ENCODE measurements around the gene ZNF654. TPM values are rescaled to one million over a fixed set of nuclear protein-coding genes. Genes with fewer than 3 reads are reported as not detected.

Gene ZNF654
- polyA plus RNA-seq, 1 of the 3 experiments (the other 2 are of a cell fraction): 1.6 TPM

GRCh38 chr3:88133711-88134263 is 74.7 kb downstream of the ZNF654 start:
- CTCF ChIA-PET: interaction anchor here (1.5 kb wide), 1 partner anchor 20 kb away, joined by 7 read pairs; no protein-coding TSS in a partner anchor
- H4K20me1 ChIP-seq (ENCODE audit: insufficient read depth): no peaks in the 10 kb centered on the region
- no peak overlapping the region for H3K4me2 ChIP-seq
- POLR2A ChIA-PET: interaction anchor here (1.4 kb wide), 1 partner anchor 15 kb away, joined by 3 read pairs; the partner anchor contains the start of gene C3orf38
- H3K4me3 ChIP-seq (ENCODE audit: low read depth in 2 of 2, low read length in 1 of 2): no peak overlapping the region
- H3K9me3 ChIP-seq: no peaks in the 10 kb centered on the region
- DNase-seq: no peak
- peaks cover 5% of the 10 kb centered on the region for H3F3A ChIP-seq (replicated peaks; ENCODE audit: insufficient read depth)
- H3K4me1 ChIP-seq (ENCODE audit: control insufficient read depth in 1 of 2, insufficient read depth in 2 of 2, low read depth in 1 of 2, low read length in 1 of 2): peaks cover 10 to 13% of the 10 kb centered on the region in 2 experiments; a peak in 3 of 4 replicates
- peaks cover 41 to 42% of the 10 kb centered on the region in 2 experiments for H3K36me3 ChIP-seq (replicated peaks in 1 of 2; ENCODE audit: control insufficient read depth in 1 of 2, insufficient read depth in 2 of 2, low read length in 1 of 2)
- H3K79me2 ChIP-seq (ENCODE audit: insufficient read depth): peaks cover 6% of the 10 kb centered on the region; the same call in 1 of the 2 replicates
- H2AFZ ChIP-seq (ENCODE audit: low read depth): no peak overlapping the region
- 0% methylated on average over 1 of the region's 1 CpG for WGBS (ENCODE audit: low lambda C conversion rate)
- TF ChIP-seq NFIC (IDR thresholded peaks at IDR 0.05; ENCODE audit: borderline replicate concordance): no peak
- TF ChIP-seq GATA2 (CRISPR knock-in tag; IDR thresholded peaks at IDR 0.05): peak; percentile 62
- TF ChIP-seq TEAD4 (IDR thresholded peaks at IDR 0.05; ENCODE audit: borderline replicate concordance, insufficient read depth): no peak
- TF ChIP-seq ELF1 (IDR thresholded peaks at IDR 0.05): no peak
- no peak for TF ChIP-seq SIN3A (IDR thresholded peaks at IDR 0.05; ENCODE audit: borderline replicate concordance, low read depth, low read length)
- TF ChIP-seq, protein P1, sequence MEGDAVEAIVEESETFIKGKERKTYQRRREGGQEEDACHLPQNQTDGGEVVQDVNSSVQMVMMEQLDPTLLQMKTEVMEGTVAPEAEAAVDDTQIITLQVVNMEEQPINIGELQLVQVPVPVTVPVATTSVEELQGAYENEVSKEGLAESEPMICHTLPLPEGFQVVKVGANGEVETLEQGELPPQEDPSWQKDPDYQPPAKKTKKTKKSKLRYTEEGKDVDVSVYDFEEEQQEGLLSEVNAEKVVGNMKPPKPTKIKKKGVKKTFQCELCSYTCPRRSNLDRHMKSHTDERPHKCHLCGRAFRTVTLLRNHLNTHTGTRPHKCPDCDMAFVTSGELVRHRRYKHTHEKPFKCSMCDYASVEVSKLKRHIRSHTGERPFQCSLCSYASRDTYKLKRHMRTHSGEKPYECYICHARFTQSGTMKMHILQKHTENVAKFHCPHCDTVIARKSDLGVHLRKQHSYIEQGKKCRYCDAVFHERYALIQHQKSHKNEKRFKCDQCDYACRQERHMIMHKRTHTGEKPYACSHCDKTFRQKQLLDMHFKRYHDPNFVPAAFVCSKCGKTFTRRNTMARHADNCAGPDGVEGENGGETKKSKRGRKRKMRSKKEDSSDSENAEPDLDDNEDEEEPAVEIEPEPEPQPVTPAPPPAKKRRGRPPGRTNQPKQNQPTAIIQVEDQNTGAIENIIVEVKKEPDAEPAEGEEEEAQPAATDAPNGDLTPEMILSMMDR (IDR thresholded peaks at IDR 0.05): no peak
- no peak for TF ChIP-seq ZBTB33 (IDR thresholded peaks at IDR 0.05; ENCODE audit: borderline replicate concordance, low read depth)
- no peak for TF ChIP-seq FOSL2 (IDR thresholded peaks at IDR 0.05; ENCODE audit: borderline replicate concordance, low read depth)
- no peak for TF ChIP-seq MXI1 (IDR thresholded peaks at IDR 0.05; ENCODE audit: low read depth, low read length)
- TF ChIP-seq EP300 (IDR thresholded peaks at IDR 0.05; ENCODE audit: borderline replicate concordance in 1 of 2, low read depth in 1 of 2, low read length in 1 of 2): peak in 1 of 2 experiments; percentile 16; a peak in 1 of 4 replicates
- TF ChIP-seq, protein P2, sequence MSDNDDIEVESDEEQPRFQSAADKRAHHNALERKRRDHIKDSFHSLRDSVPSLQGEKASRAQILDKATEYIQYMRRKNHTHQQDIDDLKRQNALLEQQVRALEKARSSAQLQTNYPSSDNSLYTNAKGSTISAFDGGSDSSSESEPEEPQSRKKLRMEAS (IDR thresholded peaks at IDR 0.05; ENCODE audit: low read depth): no peak
- H3K27ac ChIP-seq (ENCODE audit: low read depth in 2 of 2, low read length in 1 of 2): peak overlapping the region in 1 of 2 experiments; percentile 28; a peak in 1 of 4 replicates
- no peaks in the 10 kb centered on the region for H3K9me2 ChIP-seq
- H3K27me3 ChIP-seq (ENCODE audit: insufficient read depth): no peaks in the 10 kb centered on the region
- no peak overlapping the region for H3K9ac ChIP-seq

DNA sequence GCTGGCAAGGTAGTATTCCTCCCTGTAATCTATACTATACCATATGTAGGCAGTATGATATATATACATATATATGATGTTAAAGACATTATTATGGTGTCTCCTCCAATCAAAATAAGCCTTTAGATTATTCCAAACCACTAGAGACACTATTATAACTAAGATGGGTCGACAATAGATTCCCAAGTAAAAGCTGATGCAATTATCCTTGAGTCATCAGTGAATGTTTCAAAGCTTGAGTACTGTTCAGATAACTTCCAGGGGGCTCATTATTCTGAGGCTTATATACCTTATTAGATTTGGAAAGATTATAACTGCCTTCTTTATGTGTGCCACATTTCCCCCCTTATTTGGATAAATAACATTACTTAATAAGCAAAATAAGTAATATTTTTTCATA is 78.8 kb downstream of the ZNF654 start:
- Histone ChIP-seq H3K9ac (no peak overlapping the region), H3K4me2 (no peak overlapping the region), H3K9me2 (no peaks in the 10 kb centered on the region), H3K9me3 (no peaks in the 10 kb centered on the region), H3K79me2 (ENCODE audit: insufficient read depth) (no peaks in the 10 kb centered on the region; the same call in 1 of the 2 replicates), H3K4me1 (ENCODE audit: control insufficient read depth in 1 of 2, insufficient read depth in 2 of 2, low read depth in 1 of 2, low read length in 1 of 2) (peaks cover 10 to 24% of the 10 kb centered on the region in 2 experiments; a peak in 3 of 4 replicates), H3K27me3 (ENCODE audit: insufficient read depth) (no peaks in the 10 kb centered on the region), H4K20me1 (ENCODE audit: insufficient read depth) (no peaks in the 10 kb centered on the region), H3F3A (replicated peaks; ENCODE audit: insufficient read depth) (peaks cover 29% of the 10 kb centered on the region), H3K4me3 (ENCODE audit: low read depth in 2 of 2, low read length in 1 of 2) (no peak overlapping the region), H3K36me3 (replicated peaks in 1 of 2; ENCODE audit: control insufficient read depth in 1 of 2, insufficient read depth in 2 of 2, low read length in 1 of 2) (peaks cover 47 to 49% of the 10 kb centered on the region in 2 experiments), H3K27ac (ENCODE audit: low read depth in 2 of 2, low read length in 1 of 2) (peak overlapping the region in 1 of 2 experiments; percentile 19; a peak in 1 of 4 replicates), H2AFZ (ENCODE audit: low read depth) (no peak overlapping the region)
- 52% methylated on average over 1 of the region's 1 CpG for WGBS (ENCODE audit: low lambda C conversion rate)
- DNase-seq: no peak
- TF ChIP-seq USF1 (IDR thresholded peaks at IDR 0.05; ENCODE audit: borderline replicate concordance, low read depth) (no peak), EP300 (IDR thresholded peaks at IDR 0.05; ENCODE audit: borderline replicate concordance in 1 of 2, low read depth in 1 of 2, low read length in 1 of 2) (no peak)
- ChIA-PET POLR2A (no interaction called here), CTCF (interaction anchor here (1.5 kb wide), 1 partner anchor 24 kb away, joined by 7 read pairs; no protein-coding TSS in a partner anchor)

All from SK-N-SH (cell line).